Fibroblast of skin of right quadriceps (primary cell): Measurements from ENCODE around the gene CCND1.

Experiments used
- DNase-seq: peaks from one replicate; pipeline ENCODE4 v3.0.0-alpha.2; 2013

Gene CCND1

DNA sequence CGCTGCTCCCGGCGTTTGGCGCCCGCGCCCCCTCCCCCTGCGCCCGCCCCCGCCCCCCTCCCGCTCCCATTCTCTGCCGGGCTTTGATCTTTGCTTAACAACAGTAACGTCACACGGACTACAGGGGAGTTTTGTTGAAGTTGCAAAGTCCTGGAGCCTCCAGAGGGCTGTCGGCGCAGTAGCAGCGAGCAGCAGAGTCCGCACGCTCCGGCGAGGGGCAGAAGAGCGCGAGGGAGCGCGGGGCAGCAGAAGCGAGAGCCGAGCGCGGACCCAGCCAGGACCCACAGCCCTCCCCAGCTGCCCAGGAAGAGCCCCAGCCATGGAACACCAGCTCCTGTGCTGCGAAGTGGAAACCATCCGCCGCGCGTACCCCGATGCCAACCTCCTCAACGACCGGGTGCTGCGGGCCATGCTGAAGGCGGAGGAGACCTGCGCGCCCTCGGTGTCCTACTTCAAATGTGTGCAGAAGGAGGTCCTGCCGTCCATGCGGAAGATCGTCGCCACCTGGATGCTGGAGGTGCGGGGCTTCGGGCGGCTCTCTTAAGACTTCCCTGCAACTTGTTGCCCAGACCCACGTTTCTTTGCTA lies at the start of gene CCND1:
Gene CCND1 (plus strand): TSS at position 162 of the 587 bp plus-strand sequence. CDS start 158 bp downstream, at position 320.
- peak; percentile 93 for DNase-seq

DNA sequence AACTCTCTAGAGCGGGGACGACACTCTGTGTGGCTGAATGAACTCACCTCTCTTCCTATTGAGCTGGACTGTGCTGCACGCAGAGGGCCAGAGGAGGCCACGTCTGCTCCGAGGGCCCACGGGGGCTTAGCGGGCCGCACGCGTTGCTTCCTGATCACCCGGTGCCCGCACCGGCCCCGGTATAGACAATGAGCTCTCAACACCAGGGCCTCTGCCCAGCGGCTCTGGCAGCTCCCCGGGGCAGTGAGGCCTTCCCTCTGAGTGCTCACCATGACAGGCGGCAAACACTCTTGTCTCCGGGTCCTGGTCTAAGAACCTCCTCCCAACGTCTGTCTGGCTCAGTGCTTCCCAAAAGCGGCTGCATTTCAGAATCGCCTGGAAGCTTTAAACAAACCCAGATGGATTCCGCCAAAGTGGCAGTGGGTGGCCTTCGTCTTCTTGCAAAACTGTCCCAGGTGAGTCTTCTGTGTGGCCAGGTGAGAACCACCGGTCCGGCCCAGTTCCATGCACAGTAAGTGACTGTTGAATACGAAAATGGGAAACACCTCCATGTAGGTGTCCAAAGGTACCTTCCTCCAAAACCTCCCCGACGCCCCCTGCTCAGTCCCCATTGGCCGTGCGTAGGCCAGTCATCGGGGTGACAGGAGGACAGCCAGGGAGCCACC lies 47.8 kb upstream of the CCND1 start:
- no peak for DNase-seq

DNA sequence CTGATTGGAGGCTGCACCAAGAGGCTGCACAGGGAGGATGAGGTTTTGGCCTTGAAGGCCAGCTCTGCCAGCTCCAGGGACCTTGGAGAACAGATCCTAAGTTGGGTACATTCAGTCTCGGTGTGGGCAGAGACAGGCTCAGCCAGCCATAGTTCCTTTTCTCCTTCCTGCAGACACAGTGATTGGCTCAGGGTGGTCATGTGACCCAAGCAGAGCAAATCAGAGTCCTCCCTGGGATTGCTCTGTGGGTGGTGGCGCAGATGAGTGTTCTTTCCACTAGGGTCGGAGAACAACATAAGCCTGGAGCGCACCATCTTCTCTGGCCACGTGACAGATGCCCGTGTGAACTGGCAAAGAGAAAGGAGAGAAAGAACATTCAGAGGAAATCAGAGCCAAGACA lies 47.1 kb upstream of the CCND1 start:
- no peak for DNase-seq

DNA sequence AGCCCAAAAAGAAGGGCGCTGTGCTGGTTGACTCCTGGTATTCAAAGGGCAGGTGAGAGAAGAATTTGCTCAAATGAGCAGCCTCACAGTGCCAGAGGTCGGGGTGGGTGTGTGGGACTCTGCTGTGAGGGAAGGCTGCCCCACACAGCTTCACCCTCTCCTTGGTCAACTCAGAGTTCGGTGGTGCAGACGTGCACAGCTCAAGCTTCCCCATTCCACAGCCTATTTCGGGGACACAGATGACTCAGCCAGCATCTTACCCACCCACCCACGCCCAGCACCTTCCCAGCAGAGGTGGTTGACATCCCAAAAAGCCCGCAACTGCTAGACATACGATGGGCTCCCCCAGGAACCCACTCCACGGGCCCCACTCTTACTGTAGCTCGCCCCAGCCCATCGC lies 46.5 kb upstream of the CCND1 start:
- DNase-seq: no peak

DNA sequence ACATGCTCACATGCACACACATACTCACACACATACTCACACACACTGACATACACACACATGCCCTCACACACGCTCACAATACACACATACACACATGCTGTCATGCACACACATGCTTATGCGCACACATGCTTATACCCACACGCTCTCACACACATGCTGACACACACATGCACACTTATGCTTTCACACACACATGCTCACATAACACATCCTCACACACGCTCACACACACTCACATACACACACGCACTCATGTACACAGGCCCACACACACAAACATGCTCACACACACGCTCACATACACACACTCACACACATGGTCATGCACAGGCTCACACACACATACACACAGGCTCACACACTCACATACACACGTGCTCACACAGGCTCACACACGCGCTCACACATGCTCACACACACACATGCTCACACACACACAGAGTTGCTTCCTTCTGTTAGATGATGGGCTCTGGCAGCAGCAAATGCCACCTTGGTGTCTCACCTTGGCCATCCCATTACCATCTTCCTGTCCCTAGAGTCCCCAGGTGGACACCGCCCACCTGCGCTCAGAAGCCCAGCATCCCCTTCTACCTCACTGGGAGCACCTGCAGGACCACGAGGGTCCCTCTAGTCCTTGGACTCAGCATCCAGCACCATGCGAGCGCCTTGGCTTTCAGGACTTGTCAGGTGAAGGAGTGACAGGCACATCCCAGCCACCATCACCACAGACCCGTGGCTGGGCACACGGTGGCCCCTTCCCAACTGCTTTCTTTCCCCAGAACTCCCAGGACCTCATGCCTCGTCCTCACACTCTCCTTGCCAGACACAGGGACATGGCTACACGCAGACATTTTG lies 44.9 kb upstream of the CCND1 start:
- DNase-seq: no peak

DNA sequence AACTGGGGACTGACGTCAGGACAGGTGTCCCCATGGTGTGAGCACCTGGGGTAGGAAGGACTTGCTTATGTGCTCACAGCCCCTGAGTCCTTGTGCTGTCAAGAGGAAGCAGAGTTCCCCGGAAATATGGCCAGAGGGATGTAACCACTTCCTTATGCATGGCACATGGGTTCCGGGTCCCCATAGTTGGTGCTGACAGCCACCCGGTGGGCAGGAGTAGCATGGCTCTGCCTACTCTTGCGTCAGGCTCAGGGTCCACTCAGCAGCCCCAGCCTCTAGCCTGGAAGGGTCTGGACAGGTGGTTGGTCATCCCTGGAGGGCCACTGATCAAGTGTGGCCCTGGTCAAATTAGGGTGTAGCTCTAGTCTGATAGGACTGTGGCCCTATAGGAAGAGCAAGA lies 42.8 kb upstream of the CCND1 start:
- DNase-seq: no peak

DNA sequence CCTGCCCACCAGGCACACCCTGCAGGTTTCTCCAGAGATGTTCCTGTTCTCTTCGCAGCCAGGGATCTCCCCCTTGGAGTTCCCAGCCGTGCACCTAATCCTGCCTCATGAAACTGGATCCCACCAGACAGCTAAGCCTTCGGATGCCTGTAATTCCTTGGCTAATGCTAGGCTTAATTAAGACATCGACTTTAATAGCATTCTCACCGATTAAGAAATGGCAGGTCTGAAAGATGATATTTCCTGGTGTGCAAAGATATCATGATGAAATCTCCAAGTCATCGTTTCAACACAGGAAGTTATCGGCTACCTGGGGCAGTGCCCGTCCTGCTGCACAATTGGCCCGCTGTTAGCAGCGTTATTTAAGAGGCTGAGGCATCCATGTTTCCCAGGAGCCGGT lies 41.5 kb upstream of the CCND1 start:
- peak; percentile 74 for DNase-seq

DNA sequence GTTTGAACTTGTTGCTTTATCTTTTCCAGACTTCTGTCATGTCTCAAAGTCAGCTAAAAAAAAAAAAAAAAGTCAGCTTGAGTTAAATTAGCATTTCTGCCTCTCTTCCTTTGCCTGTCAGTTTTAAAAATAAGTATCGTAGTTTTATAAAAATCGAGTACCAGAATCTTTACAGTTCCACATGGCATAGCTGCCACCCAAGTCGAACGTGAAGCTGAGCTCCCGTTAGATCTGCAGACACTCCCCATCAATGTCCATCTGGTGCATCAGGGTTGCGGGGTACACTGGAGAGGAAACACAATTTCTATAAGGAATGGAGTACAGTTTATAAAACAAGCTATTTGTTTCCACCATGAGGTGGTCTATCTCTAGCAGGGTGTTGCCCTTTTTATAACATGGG lies 41.0 kb upstream of the CCND1 start:
- DNase-seq: no peak

DNA sequence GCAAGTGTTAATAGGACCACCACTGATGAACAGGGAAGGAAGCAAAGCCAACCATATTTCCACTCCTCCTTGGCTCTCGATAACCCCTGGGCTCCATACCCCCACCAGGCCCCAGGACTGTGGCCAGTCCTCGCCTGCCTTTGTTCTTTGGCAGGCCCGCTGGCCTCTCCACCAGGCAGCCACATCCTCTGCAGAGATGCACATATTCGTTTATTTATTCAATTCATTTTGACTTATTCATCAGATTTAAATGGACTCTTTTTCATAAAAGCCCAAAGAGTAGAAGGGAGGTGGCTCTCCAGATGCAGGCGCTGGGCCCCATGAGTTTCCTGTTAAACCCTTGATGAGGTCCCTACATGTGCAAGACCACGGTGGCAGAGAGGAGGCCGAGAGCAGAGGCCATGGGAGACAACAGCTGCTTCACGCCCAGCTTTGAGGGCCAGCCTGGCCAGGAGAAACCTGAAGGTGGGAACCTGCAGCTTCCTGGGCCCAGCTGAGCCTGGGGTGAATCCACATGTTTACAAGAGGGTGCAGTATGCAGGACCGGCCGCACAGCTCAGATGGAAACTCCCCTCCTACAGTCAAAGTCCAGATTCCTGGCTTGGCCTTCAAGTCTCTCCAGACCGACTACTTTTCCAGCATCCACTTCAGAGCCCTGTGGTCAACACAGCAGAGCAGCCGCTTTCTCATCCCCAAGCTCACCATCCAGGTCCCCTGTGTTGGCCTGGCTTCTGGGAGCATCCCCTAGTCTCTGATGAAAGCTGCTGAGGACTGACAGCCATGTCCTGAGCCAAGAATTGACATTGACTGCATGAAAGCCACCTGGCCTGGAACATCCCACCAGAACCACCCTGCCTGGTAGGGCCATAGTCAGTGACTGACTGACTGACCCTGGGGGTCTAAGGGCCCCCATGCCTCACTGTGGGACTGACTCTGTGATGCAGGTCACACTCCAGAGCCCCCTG lies 39.7 kb upstream of the CCND1 start:
- DNase-seq: no peak

DNA sequence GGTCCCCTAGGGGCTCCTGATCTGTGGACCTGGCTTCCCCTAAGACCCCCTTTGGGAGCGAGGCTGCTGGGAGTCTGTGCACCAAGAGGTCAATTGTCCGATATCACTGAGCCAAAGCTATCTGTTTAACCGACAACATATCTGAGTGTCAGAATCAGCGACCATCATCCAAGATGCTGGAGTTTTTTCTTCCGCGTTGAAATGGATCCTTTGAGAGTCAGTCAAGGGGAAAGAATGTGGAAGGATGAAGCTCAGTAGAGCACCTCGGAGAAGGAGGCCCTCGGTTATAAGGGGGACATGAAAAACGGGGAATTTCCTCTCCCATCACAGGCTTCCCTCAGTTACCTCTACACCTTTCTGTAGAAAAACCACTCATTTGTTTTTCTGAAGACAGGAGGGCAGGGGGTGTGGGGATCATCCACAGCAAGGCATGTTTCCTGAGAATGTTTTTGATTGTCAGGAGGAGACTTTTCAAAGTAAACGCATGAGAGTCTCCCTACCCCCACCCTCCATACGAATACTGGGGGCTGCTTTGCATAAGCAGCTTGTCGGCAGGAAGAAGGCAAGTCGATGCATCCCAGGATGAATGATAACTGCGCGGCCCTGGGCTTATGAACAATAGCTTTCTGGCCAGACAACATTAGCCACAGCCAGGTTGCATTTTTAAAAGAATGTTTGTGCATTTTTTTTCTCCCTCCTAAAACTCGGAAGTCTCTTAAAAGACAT lies 37.7 kb upstream of the CCND1 start:
- no peak for DNase-seq

DNA sequence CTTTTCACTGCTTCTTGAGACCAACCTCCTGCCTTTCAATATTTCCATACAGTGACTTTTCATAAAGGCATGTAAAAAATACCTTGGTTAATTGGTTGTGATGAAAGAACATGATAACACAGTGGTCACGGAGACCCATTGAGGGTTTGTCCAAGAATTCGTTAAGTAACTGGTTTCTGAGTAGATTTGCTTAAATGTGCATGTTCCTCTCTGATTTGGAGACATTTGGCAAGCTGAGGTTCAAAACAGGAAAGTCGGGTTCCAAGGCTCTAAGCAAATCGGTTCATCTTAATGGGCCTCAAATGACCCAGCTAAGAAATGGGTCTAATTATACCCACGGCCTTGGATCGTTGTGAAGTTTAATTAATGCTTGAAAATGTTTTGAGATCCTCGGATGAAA lies 36.9 kb upstream of the CCND1 start:
- DNase-seq: peak; percentile 9

DNA sequence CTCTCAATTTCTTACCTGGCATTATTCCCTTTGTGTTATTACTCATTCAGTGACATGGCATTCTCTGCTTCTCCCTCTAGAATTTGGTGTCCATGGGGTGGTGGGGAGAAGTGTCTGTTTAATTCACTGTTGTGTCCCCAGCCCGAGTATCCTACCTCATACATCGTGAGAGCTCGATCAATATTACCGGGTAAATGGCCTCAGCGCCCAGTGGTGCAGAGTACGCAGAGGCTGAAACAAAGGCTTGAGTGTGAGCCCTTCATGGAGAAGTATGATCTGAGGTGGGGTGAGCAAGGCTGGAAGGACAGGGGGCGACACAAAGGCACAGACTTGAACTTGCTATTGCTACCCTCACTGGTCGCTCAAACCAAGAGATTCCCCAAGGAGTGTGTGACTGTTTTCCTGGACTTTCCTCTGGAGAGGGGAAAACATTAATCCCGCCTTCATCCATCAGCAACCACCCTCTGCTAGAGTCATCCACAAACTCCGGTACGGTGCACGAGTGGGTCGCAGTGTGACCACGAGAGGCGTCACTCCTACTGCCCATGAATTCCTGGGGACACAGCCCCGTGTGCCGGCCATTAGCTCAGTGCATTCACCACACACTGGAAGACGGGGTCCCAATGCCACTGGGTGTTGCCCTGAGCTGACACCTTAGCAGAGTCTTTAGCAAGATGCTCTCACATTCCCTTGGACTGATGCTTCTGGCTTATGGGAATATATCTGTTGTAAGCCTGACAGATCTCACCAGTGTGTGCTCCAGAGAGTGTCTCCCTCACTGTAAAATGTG lies 35.0 kb upstream of the CCND1 start:
- no peak for DNase-seq

DNA sequence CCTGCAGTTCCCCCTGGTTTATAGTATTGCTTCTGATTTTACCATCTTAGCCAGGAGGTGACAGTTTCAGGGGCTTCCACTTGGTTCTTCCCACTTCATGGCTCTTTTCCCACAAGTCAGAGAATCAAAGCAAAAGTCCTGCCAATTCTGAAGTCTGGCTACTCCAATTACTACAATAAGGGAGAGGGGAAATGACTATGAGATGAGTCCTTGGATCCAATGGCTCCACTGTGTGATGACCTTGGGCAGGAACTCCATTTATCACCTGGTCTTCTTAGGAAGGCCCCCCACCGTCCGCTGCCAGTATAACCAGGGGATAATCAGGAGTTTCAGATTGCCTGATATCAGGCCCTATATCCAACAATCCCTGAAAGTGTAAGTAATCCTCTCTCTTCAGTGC lies 31.6 kb upstream of the CCND1 start:
- DNase-seq: no peak

DNA sequence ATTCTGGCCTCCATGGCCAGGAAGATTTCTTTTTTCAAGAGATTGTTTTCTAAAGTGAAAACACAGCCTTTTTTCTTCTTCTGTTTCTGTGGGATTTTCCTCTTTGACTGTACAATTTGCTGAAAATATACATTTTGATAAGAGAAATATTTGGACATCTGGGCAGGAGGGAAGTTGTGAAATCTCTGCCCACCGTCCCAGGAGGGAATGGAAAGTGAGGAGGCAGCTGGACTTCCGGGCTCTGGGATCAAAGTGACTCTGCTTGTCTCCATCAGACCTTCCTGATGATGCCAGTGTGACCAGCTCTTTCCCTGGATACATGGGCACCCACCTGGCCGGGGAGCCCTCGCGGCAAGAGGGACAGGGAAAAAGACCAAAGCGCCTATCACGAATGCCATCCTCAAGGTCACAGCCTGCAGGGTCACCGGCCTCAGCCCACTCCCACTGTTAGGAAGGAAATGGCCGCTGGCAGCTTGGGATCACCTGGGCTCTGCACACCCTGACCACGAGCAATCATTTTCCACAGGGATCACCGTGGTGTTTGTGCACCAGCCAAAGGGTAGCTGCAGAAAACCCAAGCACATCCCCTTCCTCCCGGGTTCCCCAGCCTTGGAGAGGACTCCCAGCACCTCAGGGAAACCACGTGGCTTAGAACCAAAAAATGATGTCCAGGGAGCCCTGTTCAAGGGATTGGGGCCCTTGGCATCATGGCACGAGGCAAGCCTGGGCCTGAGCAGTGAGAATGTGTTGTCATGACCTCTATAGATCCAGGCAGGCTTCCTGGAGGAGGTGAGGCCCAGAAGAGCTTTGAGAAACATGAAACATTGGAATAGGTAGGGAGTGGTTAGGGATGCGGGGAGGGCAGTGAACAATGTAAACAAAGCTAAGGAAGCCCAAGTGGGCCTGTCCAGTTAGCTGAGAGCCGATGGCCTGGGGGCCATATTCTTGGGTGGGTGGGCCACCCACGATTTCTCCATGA lies 29.1 kb upstream of the CCND1 start:
- DNase-seq: no peak

DNA sequence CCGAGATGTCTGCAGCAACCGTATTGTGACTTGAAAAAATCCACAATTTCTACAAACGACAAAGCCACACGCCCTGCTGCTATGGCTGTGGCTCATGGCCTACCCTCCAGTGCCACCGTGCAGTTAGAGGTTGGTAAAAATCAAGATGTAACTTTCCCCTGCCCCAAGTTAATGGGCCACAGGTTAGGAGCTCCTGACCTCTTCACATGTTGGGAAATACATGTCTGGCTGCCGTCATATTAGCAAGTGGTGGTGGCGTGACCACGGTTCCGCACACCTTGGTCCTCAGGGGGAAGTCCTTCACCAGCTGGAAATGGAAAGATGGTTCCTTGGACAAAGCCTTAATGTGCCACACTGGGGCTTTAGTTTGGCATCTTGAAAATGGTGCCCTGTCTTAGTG lies 27.4 kb upstream of the CCND1 start:
- DNase-seq: no peak

DNA sequence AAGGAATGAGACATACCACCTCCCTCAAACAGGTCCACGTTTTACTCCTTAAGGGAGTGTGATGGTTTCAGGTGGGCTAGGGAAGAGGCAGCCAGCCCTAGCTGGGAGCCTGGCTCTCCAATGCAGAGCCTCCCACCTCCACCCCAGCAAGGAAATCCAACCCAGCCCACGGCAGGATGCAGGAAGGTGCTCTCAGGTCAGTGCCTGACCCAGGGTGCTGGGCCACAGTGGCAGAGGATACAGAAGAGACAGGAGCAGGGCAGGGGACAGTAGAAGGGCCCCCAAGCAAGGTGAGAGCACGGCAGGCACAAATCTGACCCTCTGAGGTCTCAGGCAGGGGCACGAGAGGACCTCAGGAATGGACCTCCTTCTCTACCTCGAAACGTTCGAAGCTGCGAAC lies 26.9 kb upstream of the CCND1 start:
- DNase-seq: no peak

DNA sequence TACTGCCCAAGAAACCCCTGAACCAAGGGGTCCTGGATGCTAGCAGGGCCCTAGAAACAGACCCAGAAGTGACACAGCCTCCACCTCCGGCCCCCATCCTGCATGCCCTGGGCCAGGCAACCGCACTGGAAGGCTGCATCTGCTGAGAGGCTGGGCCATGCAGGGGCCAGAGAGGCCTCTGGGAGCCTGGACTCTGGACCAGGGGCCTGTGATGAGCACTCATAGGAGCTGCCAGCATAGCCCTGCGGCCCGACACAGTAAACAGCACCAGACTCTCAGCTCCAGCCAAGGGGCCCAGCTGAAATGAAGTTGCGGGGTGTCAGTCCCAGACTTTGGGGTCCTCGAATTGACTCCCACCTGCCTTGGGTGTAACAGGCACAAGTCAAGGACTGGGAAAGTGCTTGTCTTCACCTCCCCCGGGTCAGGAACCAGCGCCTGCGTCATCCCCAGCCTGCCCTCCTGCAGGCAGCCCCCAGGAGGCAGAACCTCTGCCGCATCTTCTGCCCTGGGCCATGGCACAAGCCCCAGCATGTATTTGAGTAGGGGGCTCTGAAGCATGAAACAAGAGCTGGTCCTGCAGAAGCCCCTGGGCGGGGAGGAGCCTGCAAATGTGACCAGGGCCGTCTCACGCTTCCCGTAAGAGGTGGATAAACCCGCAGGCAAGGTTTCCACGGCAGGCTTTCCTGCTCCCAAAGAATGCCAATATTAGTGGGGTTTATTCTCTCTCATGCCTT lies 25.2 kb upstream of the CCND1 start:
- no peak for DNase-seq

DNA sequence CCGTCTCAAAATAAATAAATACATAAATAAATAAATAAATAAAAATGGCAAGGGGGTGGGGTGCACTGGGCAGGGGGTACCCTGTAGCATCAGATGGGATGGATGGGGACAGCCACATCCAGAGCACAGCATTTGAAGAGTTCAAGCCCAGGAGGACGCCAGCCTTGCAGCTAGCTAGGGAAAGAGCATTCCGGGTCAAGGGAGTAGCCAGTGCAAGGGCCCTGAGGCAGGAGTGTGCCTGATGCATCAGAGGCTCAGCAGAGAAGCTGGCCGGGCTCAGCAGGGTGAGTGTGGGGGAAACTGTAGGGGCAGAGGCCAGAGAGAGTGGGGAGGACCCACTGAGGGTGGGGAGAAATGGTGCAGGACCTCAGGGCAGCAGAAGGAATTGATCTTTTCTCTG lies 23.7 kb upstream of the CCND1 start:
- DNase-seq: no peak

DNA sequence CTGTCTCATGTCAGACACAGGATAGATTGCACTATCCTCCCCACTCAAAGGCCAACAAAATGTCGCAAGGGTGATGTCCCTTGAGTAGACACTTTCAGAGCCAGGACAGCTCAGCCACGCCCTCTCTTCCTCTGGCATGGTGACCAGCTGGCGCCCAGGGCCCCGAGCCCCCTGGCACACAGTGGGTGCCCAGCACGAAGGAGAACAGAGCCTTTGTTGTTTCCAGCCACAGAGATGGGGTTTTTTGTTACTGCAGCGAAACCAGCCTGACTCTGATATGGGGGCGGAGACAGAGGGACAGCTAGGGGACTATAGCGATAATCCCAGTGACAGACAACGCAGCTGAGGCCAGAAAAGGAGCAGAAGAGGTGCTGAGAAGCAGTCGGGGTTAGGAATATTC lies 23.3 kb upstream of the CCND1 start:
- DNase-seq: no peak
